Neural progenitor cell (in vitro differentiated cells): ENCODE measurements around the gene TMEM229A.

ENCODE experiments used
- EZH2 ChIP-seq: fragments of 200-600 bp; sonication (generic); IDR thresholded peaks from 2 replicates; pipeline ENCODE4 v1.6.1; 2017; ENCODE audit warnings: antibody characterized with exemption, mild to moderate bottlenecking, moderate library complexity
- TF ChIP-seq, protein P1 (sequence below): fragments of 200-600 bp; sonication (generic); IDR thresholded peaks from 2 replicates; pipeline ENCODE4 v1.5.1; 2017; ENCODE audit warnings: antibody characterized with exemption, mild to moderate bottlenecking

DNA sequence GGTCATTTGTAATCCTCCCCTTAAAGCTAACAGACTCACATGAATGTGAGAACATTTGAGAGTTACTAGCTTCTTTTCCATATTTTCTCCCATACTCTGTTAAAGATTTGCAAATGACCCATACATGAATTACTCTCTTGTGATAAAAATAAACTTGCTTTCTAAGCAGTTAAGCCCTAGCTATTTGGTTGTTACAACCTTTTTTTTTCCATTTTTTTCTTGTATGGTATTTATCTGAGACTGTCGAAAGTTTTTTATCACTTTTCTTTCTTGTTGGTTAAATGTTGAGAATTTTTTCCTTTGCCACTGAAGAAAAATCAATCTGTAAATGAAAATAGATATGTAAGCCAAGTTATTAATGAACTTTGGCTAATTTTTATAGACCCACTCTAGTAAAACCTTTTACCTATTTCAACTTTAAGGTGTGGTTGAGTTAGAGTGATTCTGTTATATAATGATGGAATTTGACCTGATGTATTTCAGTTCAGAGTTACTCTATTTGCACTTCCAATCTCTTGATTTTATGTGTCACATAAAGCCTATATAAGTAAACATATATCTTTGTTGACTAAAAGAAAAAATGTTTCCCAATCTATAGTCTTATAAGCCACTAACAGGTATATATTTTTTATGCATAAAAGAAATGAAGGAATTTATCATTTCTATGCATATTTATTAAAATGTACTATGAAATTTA is 19.0 kb upstream of the TMEM229A start:
- TF ChIP-seq, protein P1, sequence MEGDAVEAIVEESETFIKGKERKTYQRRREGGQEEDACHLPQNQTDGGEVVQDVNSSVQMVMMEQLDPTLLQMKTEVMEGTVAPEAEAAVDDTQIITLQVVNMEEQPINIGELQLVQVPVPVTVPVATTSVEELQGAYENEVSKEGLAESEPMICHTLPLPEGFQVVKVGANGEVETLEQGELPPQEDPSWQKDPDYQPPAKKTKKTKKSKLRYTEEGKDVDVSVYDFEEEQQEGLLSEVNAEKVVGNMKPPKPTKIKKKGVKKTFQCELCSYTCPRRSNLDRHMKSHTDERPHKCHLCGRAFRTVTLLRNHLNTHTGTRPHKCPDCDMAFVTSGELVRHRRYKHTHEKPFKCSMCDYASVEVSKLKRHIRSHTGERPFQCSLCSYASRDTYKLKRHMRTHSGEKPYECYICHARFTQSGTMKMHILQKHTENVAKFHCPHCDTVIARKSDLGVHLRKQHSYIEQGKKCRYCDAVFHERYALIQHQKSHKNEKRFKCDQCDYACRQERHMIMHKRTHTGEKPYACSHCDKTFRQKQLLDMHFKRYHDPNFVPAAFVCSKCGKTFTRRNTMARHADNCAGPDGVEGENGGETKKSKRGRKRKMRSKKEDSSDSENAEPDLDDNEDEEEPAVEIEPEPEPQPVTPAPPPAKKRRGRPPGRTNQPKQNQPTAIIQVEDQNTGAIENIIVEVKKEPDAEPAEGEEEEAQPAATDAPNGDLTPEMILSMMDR, result no peak
- no peak for TF ChIP-seq EZH2
